H9 (cell line): ENCODE data around the gene ERAP2. TPM values are rescaled to one million over a fixed set of nuclear protein-coding genes. Genes with fewer than 3 reads are reported as not detected.

Source experiments
- DNase-seq: peaks from one replicate; pipeline ENCODE4 v3.0.0-alpha.2; 2017
- H2AFZ ChIP-seq: one replicate; pipeline ENCODE4 v1.6.1; 2013; ENCODE audit warnings: mild to moderate bottlenecking, low read length, control low read depth, moderate library complexity
- H2AK5ac ChIP-seq: 2 replicates; pipeline ENCODE4 v1.6.1; 2013; ENCODE audit warnings: low read length, control low read depth, mixed read lengths; ENCODE audit not compliant: insufficient read length
- H2BK120ac ChIP-seq: one replicate; pipeline ENCODE4 v1.6.1; 2013; ENCODE audit warnings: low read depth, mild to moderate bottlenecking, low read length, control low read depth, inconsistent platforms; ENCODE audit not compliant: poor library complexity, severe bottlenecking
- H2BK12ac ChIP-seq: 2 replicates; pipeline ENCODE4 v1.6.1; 2013; ENCODE audit warnings: low read length, control low read depth, mixed read lengths, low read depth; ENCODE audit not compliant: insufficient read length
- H2BK15ac ChIP-seq: 2 replicates; pipeline ENCODE4 v1.6.1; 2013; ENCODE audit warnings: low read depth, low read length, control low read depth
- H2BK20ac ChIP-seq: one replicate; pipeline ENCODE4 v1.6.1; 2013; ENCODE audit warnings: low read depth, mild to moderate bottlenecking, low read length, control low read depth, inconsistent platforms; ENCODE audit not compliant: poor library complexity, severe bottlenecking
- H2BK5ac ChIP-seq: 2 replicates; pipeline ENCODE4 v1.6.1; 2013; ENCODE audit warnings: low read length, control low read depth, mixed read lengths; ENCODE audit not compliant: insufficient read length
- H3K14ac ChIP-seq: 2 replicates; pipeline ENCODE4 v1.6.1; 2013; ENCODE audit warnings: low read length, control low read depth; ENCODE audit not compliant: insufficient read depth
- H3K18ac ChIP-seq: 2 replicates; pipeline ENCODE4 v1.6.1; 2013; ENCODE audit warnings: low read depth, mild to moderate bottlenecking, mixed read lengths, low read length, control low read depth; ENCODE audit not compliant: insufficient read length
- H3K23ac ChIP-seq: 2 replicates; pipeline ENCODE4 v1.6.1; 2013; ENCODE audit warnings: low read length, control low read depth, mixed read lengths, low read depth; ENCODE audit not compliant: insufficient read length
- H3K23me2 ChIP-seq: 2 replicates; pipeline ENCODE4 v1.6.1; 2013; ENCODE audit warnings: low read depth, mild to moderate bottlenecking, mixed read lengths, low read length, control low read depth; ENCODE audit not compliant: insufficient read length, poor library complexity, severe bottlenecking
- H3K27ac ChIP-seq: 2 replicates; pipeline ENCODE4 v1.5.1; 2013; ENCODE audit warnings: low read length, control low read depth, mixed read lengths, low read depth; ENCODE audit not compliant: insufficient read length
- H3K27me3 ChIP-seq: 2 replicates; pipeline ENCODE4 v1.6.1; 2013; ENCODE audit warnings: low read length, control low read depth, inconsistent platforms; ENCODE audit not compliant: insufficient read depth
- H3K4ac ChIP-seq: 2 replicates; pipeline ENCODE4 v1.6.1; 2013; ENCODE audit warnings: low read depth, mild to moderate bottlenecking, control low read depth, inconsistent platforms, low read length, moderate library complexity
- H3K4me1 ChIP-seq: 2 replicates; pipeline ENCODE4 v1.6.1; 2013; ENCODE audit warnings: low read length, control low read depth, inconsistent platforms; ENCODE audit not compliant: insufficient read depth
- H3K4me2 ChIP-seq: 2 replicates; pipeline ENCODE4 v1.6.1; 2013; ENCODE audit warnings: low read length, control low read depth, mixed read lengths; ENCODE audit not compliant: insufficient read length, insufficient read depth
- H3K56ac ChIP-seq: 2 replicates; pipeline ENCODE4 v1.6.1; 2013; ENCODE audit warnings: low read depth, mild to moderate bottlenecking, mixed read lengths, low read length, control low read depth; ENCODE audit not compliant: insufficient read length
- H3K79me1 ChIP-seq: 2 replicates; pipeline ENCODE4 v1.6.1; 2013; ENCODE audit warnings: low read depth, mild to moderate bottlenecking, moderate library complexity, low read length, control low read depth, inconsistent platforms; ENCODE audit not compliant: insufficient read depth, poor library complexity, severe bottlenecking
- H3K79me2 ChIP-seq: 2 replicates; pipeline ENCODE4 v1.6.1; 2013; ENCODE audit warnings: low read length, control low read depth, inconsistent platforms; ENCODE audit not compliant: insufficient read depth
- H3K9ac ChIP-seq: 2 replicates; pipeline ENCODE4 v1.6.1; 2013; ENCODE audit warnings: low read length, control low read depth, mixed read lengths; ENCODE audit not compliant: insufficient read length; ENCODE audit errors: extremely low read depth
- H3K9me3 ChIP-seq: one replicate; pipeline ENCODE4 v1.6.1; 2013; ENCODE audit warnings: low read depth, low read length, inconsistent platforms; ENCODE audit not compliant: control insufficient read depth
- H3T11ph ChIP-seq: one replicate; pipeline ENCODE4 v1.6.1; 2013; ENCODE audit warnings: mild to moderate bottlenecking, low read length, control low read depth, inconsistent platforms
- H4K20me1 ChIP-seq: one replicate; pipeline ENCODE4 v1.6.1; 2013; ENCODE audit not compliant: control insufficient read depth, insufficient read length, insufficient read depth
- H4K5ac ChIP-seq: 2 replicates; pipeline ENCODE4 v1.6.1; 2013; ENCODE audit warnings: low read depth, mild to moderate bottlenecking, mixed read lengths, low read length, control low read depth; ENCODE audit not compliant: insufficient read length
- H4K8ac ChIP-seq: replicated peaks from 2 replicates; pipeline ENCODE4 v1.6.1; 2013; ENCODE audit warnings: low read length, control low read depth, mixed read lengths, low read depth; ENCODE audit not compliant: insufficient read length
- H4K91ac ChIP-seq: 2 replicates; pipeline ENCODE4 v1.6.1; 2013; ENCODE audit warnings: low read depth, mild to moderate bottlenecking, moderate library complexity, mixed read lengths, low read length, control low read depth; ENCODE audit not compliant: insufficient read length
- H3K27ac Mint-ChIP-seq, 3 experiments: 2 replicates in 2 of 3; 3 replicates in 1 of 3; pipeline ENCODE4 v1.8.0; 2020 to 2021; ENCODE audit warnings: mixed read lengths in 3 of 3, mild to moderate bottlenecking in 1 of 3, moderate library complexity in 1 of 3
- H3K27me3 Mint-ChIP-seq: 2 replicates; pipeline ENCODE4 v1.8.0; 2021; ENCODE audit warnings: low read depth, mild to moderate bottlenecking, moderate library complexity, mixed read lengths
- H3K36me3 Mint-ChIP-seq, 3 experiments: 2 replicates in 2 of 3; 3 replicates in 1 of 3; pipeline ENCODE4 v1.8.0; 2020 to 2021; ENCODE audit warnings: low read depth in 3 of 3, mixed read lengths in 3 of 3; ENCODE audit not compliant: insufficient read depth in 1 of 3
- H3K4me1 Mint-ChIP-seq, 2 experiments: 2 replicates each; pipeline ENCODE4 v1.8.0; 2020; ENCODE audit warnings: mixed read lengths in 2 of 2
- H3K4me3 Mint-ChIP-seq, 2 experiments: 2 replicates in 1 of 2; 3 replicates in 1 of 2; pipeline ENCODE4 v1.8.0; 2020 to 2021; ENCODE audit warnings: mild to moderate bottlenecking in 2 of 2, mixed read lengths in 2 of 2, moderate library complexity in 1 of 2
- H3K9me3 Mint-ChIP-seq, 2 experiments: 2 replicates in 1 of 2; 3 replicates in 1 of 2; pipeline ENCODE4 v1.8.0; 2020; ENCODE audit warnings: mild to moderate bottlenecking in 2 of 2, mixed read lengths in 2 of 2, moderate library complexity in 1 of 2
- WGBS: extraction: QIAGEN DNeasy Blood & Tissue Kit; methylation state at CpG from one replicate; pipeline ENCODE4 v1.1.7; 2013; ENCODE audit warnings: missing lambda C conversion rate, low lambda C conversion rate, mixed read lengths; ENCODE audit not compliant: insufficient read length; ENCODE audit errors: extremely low coverage; 5-methylcytosine and 5-hydroxymethylcytosine counted together
- total RNA-seq: library from RNA; stranded (reverse); gene quantifications from 2 replicates; pipeline ENCODE4 v1.2.1, GENCODE V29; 2021
- TF ChIP-seq, protein P1 (sequence below): fragments of 200-600 bp; sonication (generic); conservative IDR thresholded peaks from 3 replicates; pipeline ENCODE4 v1.8.0; 2021; ENCODE audit warnings: antibody characterized with exemption, mild to moderate bottlenecking

Gene ERAP2
- total RNA-seq, 1 experiment from 2014 or later = 0.09 TPM

DNA sequence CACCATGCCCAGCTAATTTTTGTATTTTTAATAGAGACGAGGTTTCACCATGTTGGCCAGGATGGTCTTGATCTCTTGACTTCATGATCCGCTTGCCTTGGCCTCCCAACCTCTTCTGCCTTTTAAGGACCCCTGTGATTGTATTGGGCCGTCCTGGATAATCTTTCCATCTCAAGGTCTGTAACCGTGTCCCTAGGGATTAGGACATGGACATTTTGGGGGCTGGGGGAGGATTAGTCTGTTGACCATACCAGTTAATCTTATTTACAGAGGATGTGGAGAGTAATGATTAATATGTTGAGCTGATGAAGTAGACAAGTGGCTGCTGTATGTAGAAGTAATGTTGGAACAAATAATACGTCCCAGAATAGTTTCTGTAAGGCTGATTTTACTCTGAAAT is 82.7 kb downstream of the ERAP2 start:
- no CpG with 5 or more reads among the region's 5 CpGs for WGBS
- Mint-ChIP-seq H3K27me3 (no peaks in the 10 kb centered on the region), H3K4me1 (peaks cover 4 to 5% of the 10 kb centered on the region in 2 experiments), H3K4me3 (no peak overlapping the region), H3K36me3 (no peaks in the 10 kb centered on the region), H3K9me3 (no peaks in the 10 kb centered on the region; a peak in 1 of 5 replicates), H3K27ac (no peak overlapping the region)
- no peak overlapping the region for H4K5ac ChIP-seq
- no peak overlapping the region for H2AK5ac ChIP-seq
- no peaks in the 10 kb centered on the region for H3K27me3 ChIP-seq
- no peak overlapping the region for H2AFZ ChIP-seq
- H2BK20ac ChIP-seq = no peak overlapping the region
- no peak overlapping the region for H3K9ac ChIP-seq
- no peak overlapping the region for H3K56ac ChIP-seq
- no peaks in the 10 kb centered on the region for H4K20me1 ChIP-seq
- no peak overlapping the region for H3K14ac ChIP-seq
- no peaks in the 10 kb centered on the region for H3K9me3 ChIP-seq
- no peak overlapping the region for H2BK5ac ChIP-seq
- no peaks in the 10 kb centered on the region for H3K23me2 ChIP-seq
- H3K79me1 ChIP-seq = no peaks in the 10 kb centered on the region
- no peak overlapping the region for H3T11ph ChIP-seq
- H4K91ac ChIP-seq = no peak overlapping the region
- no peak overlapping the region for H3K4ac ChIP-seq
- H3K79me2 ChIP-seq = no peaks in the 10 kb centered on the region
- H3K4me1 ChIP-seq = no peaks in the 10 kb centered on the region
- no peak overlapping the region for H3K27ac ChIP-seq
- H3K23ac ChIP-seq = no peak overlapping the region
- no peak overlapping the region for H2BK15ac ChIP-seq
- H3K18ac ChIP-seq = no peak overlapping the region
- TF ChIP-seq, protein P1, sequence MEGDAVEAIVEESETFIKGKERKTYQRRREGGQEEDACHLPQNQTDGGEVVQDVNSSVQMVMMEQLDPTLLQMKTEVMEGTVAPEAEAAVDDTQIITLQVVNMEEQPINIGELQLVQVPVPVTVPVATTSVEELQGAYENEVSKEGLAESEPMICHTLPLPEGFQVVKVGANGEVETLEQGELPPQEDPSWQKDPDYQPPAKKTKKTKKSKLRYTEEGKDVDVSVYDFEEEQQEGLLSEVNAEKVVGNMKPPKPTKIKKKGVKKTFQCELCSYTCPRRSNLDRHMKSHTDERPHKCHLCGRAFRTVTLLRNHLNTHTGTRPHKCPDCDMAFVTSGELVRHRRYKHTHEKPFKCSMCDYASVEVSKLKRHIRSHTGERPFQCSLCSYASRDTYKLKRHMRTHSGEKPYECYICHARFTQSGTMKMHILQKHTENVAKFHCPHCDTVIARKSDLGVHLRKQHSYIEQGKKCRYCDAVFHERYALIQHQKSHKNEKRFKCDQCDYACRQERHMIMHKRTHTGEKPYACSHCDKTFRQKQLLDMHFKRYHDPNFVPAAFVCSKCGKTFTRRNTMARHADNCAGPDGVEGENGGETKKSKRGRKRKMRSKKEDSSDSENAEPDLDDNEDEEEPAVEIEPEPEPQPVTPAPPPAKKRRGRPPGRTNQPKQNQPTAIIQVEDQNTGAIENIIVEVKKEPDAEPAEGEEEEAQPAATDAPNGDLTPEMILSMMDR = no peak
- H4K8ac ChIP-seq = no peak overlapping the region
- H2BK12ac ChIP-seq = no peak overlapping the region
- H2BK120ac ChIP-seq = no peak overlapping the region
- DNase-seq = no peak
- H3K4me2 ChIP-seq = no peak overlapping the region
